ENCODE measurements around the gene MISP3.

The MISP3 gene

DNA sequence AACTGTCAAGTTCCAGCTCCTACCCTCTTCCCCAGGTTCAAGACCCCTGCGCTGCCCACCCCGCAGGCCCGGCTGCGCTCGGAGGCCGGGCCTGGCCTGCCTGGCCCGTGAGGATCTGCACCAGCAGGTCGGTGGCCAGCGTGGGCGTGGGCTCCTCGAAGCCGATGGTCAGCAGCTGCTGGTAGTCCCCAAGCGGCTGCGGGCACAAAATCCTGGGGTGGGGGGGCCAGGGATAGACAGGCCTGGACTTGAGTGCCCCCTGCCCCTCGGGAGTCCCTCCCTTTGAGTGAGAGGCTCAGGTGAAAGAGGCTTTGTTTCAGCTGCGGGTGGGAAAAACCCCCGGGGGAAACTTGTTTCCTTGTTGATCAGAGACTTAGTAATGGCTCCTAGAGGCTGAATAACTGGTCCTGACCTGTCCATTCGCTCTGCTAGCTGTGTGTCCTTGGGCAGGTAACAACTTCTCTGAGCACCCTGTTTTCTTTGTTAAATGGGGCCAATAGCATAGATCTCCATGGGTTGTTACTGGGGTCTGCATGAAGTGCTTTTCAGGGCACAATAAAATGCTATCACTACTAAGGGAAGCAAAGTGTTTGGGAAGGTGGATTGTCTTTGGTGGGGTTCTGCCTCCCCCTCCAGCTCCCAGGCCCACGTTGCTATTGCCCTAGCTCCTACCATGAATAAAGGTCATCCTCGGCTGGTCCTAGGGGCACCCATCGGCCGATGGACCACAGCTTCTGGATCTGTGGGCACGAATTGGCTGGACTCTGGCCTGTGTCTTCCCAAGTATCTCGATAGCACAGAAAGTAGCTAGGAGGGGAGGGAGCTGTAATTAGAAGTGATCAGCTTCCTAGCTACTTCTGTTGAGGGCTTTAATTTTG lies 9.4 kb downstream of the MISP3 start:
- DNase-seq: no peak

GRCh38 chr19:14082675-14082960 lies 10.0 kb downstream of the MISP3 start:
- DNase-seq: no peak

GRCh38 chr19:14085309-14085995 lies 12.9 kb downstream of the MISP3 start, which contains the start of gene C19orf67:
C19orf67 (minus strand) TSS chr19:14085783; CDS start chr19:14085627, 156 bp downstream.
- DNase-seq: no peak

- DNase-seq: no peak
These were observed 13.5 kb downstream of the MISP3 start for GRCh38 chr19:14086098-14086497.

DNA sequence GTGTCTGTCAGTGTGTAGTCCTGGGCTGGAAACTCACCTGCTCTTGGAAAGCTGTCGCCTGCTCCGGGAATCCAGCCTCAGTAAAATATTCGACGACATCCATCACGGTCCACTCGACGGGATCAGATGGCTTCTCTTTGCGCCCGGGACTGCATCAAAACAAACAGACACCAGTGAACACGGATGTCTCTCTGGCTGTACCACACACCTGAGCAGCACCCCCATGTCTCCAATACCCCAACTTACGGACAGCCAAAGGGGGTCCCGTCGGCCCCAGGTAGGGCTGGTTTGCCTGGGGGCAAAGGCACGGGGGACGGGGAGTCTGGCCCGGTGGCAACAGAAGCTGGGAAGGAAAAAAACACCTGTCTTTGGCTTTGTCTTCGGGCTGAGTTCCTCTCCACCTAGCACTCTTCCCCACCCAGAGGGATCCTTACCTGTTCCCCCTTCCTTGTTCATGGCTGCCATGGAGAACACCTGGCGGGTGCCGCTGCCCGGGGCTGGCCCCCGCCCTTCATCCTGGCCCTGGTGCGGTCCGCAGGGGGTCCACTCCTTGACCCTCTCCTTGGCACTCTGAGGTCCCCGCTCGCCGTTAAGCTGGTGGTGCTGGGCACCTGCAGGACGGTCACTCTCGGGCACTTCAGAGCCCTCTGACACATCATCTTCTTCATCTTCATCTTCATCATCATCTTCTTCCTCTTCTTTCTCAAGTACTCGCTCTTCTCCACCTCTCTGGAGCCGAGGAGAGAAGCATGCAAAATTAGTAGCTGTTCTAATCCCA lies 16.2 kb downstream of the MISP3 start:
- no peak for DNase-seq

DNA sequence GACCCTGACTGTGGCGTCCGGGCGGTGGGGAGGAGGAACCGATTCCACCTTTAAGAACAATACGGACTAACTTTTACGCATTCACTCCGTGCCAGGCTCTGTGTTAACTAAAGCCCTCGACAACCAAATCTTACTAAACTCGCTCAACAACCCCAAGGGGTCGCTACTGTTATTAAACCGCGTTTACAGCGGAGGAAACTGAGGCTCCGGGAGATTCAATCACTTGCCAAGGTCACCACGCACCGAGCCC lies 16.8 kb downstream of the MISP3 start:
- no peak for DNase-seq

DNA sequence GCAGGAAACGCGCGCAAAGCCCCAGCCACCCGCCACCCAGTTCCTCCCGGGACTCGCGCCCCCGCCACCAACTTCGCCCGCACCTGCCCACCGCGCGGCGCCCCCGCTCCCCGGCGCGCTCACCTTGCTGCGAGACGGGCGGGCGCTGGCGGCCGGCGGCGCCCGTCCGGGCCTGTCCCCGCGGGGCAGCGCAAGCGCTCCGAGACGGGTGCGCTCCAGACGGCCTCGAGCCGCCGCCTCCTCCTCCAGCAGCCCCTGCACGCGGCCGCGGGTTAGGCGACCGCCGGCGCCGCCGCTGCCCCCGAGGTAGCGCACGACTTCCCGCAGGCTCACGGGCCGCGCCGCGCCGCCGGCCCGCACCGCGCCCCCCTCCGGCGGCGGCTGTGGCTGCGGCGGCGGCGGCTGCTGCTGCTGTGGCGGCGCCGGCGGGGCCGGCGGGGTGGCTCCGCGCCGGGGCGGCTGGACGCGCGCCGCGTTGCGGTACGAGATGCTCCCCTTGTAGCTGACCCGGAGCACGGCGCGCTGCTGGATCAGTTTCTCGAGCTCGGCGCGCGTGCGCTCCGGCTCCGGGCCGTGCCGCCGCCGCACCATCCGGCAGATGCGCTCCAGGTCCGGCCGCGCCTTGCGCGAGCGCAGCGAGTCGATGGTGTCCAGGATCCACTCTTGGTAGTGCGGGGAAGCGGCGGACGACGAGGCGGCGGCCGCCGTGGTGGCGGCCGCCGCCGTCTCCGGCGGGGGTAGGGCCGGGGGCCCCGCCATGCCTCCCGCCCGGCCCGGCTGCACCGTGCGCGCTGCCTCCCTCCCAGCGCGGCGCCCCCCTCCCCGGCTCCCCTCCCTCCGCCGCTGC lies 17.3 kb downstream of the MISP3 start:
- no peak for DNase-seq

- DNase-seq: peak; percentile 14
These were observed 18.0 kb downstream of the MISP3 start, which contains the start of gene SAMD1 for GRCh38 chr19:14090509-14091080. SAMD1 (minus strand) TSS chr19:14090751.

DNA sequence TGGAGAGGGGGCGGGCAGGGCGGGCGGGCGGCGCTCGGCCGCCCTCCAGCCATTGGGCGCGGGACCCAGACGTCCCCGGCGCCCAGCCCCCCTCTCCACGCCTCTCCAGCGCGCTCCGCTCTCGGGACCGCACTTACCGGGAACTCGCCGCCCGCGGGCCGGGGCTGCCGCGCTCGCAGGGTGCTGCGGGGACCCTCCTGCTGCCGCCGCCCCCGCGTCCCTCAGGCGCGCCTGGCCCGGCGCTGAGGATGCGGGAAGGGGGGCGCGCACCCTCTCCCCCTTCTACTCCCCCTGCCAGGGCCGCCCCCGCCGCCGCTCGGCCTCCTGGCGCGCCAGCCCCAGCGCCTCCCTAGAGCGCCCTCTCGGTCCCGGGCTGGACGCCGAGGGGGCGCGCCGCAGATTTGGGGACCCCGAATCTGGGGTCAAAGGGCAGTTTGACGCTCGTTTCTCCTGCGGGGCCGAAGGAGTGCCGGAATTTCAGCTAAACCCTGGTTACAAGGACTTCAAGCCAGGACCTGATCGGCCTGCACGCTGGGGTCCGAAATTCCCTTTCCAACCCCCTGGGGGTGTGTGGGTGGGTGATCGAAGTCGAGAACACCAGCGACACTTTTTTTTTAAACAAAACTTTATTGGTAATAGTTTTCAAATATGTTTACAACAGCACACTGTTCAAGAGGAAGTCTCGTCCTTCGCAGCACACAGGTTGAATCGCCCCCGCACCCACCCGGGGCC lies 18.7 kb downstream of the MISP3 start:
- no peak for DNase-seq

- DNase-seq: no peak
These were observed 19.4 kb downstream of the MISP3 start for GRCh38 chr19:14091813-14092462.

- DNase-seq: no peak
These were observed 20.7 kb downstream of the MISP3 start for GRCh38 chr19:14093117-14093823.

GRCh38 chr19:14094854-14095253 lies 22.3 kb downstream of the MISP3 start:
- no peak for DNase-seq

DNA sequence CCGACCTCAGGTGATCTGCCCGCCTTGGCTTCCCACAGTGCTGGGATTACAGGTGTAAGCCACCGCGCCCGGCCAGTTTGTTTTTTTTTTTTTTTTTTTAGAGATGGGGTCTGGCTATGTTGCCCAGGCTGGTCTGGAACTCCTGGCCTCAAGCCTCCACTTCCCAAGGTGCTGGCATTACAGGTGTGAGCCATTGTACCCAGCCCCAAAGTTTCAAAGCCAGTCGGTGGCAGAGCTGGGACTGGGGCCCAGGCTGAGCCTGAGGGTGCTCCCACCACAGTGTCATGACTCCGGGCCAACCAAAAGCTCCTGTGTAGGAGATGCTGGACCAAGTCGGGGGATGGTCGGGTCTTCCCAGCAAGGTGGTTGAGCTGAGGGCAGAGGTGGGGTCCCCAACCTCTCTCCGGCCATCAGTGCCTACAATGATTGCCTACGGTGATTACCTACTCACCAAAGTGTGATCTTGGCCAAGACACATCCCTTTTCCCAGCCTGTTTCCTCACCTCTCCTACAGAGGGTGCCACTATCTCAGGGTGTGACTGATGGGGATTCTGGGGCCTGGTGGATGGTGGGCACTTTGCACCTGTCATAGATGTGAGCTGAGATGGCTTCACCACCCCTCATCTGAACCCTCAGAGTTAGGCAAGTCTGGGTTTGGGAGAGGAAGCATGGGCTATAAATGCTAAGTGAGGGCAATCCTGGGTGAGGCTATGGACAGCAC lies 23.8 kb downstream of the MISP3 start:
- no peak for DNase-seq

DNA sequence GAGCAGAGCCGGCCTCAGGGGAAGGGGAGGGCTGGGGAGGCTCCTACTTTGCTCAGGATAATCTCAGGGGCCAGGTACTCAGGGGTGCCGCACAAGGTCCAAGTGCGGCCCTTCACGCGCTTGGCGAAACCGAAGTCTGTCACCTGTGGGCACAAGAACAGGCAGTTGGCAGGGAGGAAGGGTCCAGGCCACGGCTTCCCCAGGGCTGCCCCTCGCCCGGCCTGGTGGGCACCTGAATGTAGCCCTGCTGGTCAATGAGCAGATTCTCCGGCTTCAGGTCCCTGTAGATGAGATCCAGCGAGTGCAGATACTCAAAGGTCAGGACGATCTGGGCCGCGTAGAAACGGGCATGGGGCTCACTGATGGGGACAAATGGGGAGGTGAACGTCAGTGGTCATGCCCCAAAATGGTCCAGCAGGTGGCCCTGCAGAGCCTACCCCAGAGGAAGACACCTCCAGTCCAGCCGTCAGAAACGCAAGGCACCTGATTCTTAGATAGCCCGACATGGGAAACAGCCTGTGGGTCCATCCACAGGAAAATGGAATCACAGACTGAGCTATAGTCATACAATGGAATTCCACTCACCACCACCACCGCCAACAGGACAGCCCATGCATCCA lies 25.1 kb downstream of the MISP3 start:
- DNase-seq: no peak

GRCh38 chr19:14101003-14101545 lies 28.5 kb downstream of the MISP3 start:
- no peak for DNase-seq

- DNase-seq: no peak
These were observed 29.6 kb downstream of the MISP3 start for GRCh38 chr19:14102102-14102696.

DNA sequence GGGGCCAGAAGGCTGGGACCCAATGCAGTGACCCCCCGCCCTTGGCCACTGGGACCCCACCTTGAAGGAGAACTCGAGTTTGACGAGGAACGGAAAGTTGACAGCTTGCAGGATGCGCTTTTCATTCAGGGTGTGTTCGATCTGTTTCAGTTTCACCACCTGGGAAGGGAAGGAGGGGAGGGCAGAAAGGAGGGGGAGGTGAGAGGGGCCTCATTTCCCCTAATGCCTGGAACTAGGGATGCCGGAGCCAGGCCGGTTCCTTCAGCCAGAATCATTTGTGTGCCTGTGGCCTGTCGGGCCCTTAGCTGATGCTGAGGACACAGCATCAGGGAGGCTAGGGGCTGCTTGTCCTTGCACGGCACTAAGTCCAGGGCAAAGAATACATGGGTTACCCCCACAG lies 30.2 kb downstream of the MISP3 start:
- no peak for DNase-seq

GRCh38 chr19:14103310-14103709 lies 30.7 kb downstream of the MISP3 start:
- no peak for DNase-seq

DNA sequence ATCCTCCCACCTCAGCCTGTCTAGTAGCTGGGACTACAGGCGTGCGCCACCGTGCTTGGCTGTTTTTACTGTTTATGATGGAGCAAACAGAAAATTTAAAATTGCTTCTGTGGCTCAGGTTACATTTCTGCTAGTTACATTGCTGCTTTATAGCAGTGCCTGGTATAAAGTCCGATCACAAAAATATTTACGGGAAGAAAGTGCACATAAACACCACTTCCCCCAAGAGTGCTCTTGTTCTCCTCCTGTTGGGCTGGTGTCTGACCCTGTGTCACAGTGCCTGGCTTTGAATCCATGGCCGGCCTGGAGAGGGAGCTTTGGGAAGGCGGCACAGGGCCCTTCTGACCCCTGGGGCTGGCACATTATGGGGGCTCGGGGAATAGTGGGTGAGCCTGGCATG lies 33.1 kb downstream of the MISP3 start:
- DNase-seq: no peak
